GM18508 (cell line): ENCODE results near the gene C11orf68.
A peak's percentile ranks its signal among the peaks of the same experiment; 100 is the strongest.

Experiments
- ATAC-seq: cut with Tn5 transposase; IDR thresholded peaks from one replicate; pipeline ENCODE4 v1.9.1; 2021; ENCODE audit warnings: moderate number of reproducible peaks; ENCODE audit not compliant: insufficient read depth, unreplicated experiment

The C11orf68 gene

DNA sequence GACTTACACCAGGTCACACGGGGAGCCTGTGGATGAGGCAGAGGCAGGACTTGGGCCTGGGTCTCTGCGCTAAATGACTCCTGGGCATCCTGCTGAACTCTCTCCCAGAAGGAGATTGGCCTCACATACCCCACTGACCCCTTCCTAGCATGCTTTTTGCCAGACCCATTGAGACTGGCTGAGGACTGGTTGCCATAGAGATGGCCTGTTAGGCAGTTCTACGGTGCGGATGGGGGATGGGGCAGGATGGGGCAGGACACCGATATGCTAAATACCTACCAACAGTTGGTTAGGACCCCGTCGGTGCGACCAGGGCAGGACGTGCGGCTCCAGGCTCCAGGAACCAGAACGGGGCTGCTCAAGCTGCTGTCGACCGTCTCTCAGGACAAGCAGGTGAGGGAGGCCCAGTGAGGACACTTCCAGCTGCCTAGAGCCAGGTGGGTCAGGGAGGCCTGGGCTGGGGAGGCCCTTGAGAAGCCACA is 26.6 kb upstream of the C11orf68 start, which contains the start of gene TSGA10IP:
Gene TSGA10IP, plus strand, starts transcription at position 51 of the 482 bp plus-strand sequence. Its CDS starts 196 bp downstream, at position 247.
- ATAC-seq: no peak

DNA sequence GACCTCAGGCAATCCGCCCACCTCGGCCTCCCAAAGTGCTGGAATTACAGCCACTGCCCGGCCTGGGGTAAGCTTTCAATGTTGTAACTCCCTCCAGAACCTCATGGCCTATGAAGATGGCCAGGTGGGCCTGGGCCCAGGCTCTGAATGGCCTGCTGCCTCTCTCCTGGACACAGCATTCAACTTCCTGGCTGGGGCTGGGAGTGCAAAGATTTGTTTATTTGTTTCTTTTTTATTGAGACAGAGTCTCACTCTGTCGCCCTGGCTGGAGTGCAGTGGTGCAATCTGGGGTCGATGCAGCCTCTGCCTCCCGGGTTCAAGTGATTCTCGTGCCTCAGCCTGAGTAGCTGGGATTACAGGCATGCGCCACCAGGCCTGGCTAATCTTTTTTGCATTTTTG is 25.9 kb upstream of the C11orf68 start:
- no peak for ATAC-seq

DNA sequence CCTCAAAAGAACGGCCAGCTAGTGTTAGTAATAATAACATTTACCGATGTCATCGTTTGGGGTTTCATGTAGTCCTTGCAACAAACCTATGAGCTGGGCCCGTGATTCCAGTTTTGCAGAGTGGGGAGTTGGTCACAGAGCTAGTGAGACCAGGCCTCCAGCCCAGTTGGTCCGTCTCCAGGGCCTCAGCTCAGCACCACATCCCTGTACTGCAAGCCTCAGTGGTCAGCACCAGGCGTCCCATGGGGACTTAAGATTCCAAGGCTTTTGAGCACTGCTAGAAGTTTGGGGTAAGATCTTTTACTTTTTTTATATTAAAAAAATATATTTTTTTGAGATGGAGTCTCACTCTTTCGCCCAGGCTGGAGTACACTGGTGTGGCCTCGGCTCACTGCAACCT is 25.3 kb upstream of the C11orf68 start:
- ATAC-seq: no peak

DNA sequence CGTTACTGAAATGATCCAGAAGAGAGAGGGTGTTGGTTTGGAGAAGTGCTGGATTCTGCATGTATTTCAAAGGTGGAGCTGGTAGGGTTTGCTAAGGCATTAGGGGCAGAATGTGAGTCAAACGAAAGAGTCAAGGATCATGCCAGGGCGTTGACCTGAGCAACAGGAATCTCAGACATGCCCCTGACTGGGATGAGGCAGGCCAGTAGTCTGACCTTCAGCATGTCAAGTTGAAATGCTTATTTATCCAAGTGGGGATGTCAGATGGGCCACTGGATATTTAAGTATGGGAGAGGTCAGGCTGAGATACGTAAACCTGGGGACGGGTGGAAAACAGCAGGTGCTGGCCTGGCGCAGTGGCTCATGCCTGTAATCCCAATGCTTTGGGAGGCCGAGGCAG is 23.7 kb upstream of the C11orf68 start:
- ATAC-seq: no peak

DNA sequence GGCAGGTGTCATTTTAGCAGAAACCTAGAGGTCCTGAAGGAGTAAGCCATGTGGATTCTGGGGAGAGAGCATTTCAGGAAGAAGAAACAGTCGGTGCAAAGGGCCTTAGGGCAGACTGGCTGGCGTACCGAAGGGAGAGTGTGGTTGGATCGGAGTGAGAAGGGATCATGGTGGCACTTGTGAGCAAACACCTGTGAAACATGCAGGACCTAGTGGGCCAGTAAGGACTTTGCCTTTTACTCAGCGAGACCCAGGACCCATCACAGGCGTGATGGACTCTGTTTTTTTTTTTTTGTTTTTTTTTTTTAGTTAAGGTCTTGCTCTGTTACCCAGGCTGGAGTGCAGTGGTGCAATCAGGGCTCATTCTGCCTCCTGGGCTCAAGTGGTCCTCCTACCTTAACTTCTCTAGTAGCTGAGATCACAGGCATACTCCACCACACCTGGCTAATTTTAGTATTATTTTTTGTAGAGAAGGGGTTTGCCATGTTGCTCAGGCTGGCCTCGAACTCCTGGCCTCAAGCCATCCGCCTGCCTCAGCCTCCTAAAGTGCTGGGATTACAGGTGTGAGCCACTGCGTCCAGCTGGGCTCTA is 23.0 kb upstream of the C11orf68 start:
- ATAC-seq: no peak

DNA sequence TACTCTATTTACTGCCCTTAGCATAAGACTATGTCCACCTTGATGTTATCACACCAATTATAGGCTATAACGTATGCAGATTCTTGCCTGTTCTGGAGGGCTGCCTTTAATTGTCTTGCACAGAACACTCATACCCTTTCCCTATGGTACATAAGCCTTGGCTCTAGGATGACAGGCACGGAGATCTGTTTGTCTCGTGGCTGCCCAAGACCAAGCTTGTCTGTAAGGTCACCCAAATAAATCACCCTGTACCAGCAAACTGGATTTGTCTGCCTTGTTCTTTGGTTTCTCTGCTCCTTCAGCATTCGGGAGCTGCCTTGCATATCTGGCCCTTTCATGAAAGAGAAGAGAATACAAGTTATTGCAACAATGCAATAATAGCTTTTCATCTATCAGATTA is 18.9 kb upstream of the C11orf68 start:
- ATAC-seq: no peak

DNA sequence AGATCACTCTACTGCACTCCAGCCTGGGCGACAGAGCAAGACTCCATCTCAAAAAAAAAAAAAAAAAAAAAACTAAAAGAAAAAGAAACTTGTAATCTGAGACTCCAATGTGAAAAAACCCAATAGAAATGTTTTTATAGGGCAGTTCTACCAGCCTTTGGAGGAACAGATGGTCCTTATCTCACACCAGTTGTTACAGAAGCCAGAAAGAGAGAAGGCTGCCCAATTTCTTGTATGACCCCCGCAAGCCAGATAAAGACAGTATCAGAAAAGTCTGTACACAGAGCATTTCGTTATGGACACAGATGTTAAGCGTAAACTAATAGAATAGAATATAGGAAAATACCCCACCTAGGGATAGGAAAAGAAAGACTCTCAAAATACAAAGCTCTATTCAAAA is 15.2 kb upstream of the C11orf68 start:
- no peak for ATAC-seq

DNA sequence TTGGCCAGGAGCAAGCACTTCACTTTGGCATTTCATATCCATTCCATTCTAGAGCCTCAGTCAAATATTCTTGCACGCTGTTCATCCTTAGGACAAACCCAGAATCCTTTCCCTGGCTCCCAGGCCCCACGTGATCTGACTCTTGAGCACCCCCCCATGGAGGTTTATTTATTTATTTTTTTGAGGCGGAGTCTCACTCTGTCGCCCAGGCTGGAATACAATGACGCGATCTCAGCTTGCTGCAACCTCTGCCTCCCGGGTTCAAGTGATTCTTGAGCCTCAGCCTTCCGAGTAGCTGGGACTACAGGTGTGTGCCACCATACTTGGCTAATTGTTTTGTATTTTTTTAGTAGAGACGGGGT is 13.7 kb upstream of the C11orf68 start:
- no peak for ATAC-seq

DNA sequence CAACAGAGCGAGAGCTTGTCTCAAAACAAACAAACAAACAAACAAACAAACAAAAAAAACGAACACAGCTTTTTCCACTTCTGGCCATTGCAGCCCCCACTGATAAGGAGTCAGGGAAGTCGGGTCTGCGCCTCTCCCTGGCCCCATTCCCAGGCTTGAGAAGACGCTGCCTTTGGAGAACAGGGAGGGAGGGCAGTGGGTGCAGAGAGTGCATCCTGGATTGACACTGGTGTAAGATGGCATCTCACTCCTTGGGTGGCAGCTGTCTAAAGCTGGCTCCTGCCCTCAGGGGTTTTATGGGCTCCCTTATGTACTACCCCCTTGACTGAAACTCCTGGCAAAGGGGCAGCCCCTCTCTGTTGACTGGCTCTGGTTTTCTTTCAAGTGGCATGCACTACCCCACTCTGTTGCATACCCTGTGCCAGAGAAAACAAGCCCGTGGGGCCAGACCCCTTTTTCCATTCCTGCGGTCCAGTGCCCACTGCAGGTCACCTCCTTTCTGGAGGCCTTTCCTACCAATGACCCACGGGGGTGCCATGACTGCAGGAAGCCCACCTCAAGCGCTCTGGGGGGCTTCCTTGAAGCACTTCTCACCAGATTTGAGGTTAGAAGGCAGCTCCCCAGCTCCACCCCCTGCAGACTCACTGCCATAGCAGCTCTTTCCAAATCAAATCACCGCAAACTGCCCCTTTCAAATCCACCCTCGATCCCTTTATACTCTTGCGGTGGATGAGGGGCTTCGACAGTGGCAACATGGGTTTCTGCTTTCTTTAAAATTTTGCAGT is 13.1 kb upstream of the C11orf68 start:
- no peak for ATAC-seq

DNA sequence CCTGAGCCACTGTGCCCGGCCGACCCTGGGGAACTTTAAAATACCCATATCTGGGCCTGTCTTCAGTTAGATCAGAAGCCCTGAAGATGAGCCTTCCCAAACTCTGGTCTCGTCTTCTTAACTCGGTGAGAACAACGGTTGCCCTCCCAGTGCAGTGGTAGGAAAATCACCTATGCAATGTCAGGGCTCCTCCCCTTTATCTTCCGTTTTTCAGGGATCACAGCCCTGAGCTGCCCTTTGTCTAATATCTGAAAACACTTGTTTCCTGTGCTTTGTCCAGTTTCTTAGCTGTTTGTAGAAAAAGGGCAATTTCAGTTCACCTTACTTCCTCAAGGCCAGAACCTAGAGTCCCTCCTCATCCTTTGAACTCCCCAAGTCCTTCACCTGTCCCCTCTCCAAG is 9.8 kb upstream of the C11orf68 start:
- no peak for ATAC-seq

DNA sequence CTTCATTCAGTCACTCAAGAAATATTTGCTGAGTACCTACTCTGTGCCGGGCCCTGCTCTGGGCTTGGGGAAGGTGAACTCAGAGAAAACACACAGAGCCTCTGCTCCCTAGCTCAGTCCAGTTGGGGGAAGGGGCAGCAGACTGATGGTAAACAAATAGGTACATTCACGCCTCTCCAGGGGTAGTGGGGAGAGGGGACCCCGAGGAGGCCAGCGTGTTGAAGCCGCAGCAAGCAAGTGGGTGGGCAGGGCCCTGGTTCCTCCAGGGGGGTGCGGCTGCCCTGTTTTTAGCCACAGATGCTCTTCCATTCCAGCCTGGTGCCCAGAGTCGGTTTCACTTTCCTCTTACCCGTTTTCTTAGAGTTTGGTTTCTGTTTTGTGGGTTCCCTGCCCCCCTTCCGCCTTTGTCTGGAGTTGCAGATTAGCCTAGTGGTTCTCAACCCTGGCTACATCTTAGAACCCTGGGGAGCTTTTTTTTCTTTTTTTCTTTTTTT is 9.1 kb upstream of the C11orf68 start:
- no peak for ATAC-seq

DNA sequence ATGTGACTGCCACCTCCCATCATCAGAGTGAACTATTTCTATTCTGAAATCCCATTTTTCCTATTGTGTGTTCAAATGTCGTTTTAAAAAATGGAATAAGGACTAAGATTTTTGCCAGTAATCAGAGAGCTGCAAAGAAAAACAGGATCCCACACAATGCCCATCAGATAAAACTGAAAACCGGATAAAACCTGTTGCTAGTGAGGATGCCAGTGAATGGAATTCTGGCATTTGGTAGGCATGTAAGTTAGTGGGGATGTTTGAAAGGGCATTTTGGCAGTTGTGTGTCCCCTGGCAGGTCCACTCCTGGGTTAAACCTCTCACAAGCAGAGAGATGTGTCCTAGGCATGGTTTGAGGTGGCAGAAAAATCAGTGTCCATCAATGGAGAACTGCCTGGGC is 6.5 kb upstream of the C11orf68 start:
- no peak for ATAC-seq

DNA sequence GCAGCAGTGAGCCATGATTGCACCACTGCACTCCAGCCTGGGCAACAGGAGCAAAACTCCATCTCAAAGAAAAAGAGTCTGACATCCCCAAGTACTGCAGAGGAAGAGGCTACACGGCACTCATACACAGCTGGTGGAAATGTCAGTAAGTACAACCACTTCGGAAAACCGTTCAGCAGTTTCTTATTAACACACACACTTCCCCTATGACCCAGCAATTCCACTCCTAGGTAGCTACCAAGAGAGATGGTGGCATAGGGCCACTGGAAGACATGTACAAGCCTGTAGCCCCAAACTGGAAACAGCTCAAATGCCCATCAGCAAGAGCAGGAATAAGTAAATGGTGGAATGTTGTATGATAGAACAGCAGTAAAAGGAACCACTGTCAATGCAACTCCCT is 3.7 kb upstream of the C11orf68 start:
- no peak for ATAC-seq

DNA sequence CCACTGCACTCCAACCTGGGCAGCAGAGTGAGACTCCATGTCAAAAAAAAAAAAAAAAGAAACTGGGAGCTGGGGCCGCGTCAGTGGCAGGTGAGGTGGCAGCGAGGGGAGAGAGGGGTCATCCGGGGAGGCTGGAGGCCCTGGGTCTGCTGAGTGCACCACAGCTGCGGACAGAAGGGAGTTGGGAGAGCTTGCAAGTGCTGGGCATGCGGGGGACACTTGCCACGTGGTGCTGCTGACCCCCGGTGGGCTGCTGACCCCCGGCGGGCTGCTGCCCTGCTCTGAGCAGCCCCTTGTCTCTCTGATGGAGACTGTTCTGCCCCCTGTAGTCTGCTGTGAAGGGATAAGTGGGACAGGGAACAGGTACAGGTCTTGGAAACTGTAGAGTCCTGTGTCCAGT is 3.0 kb upstream of the C11orf68 start:
- no peak for ATAC-seq

DNA sequence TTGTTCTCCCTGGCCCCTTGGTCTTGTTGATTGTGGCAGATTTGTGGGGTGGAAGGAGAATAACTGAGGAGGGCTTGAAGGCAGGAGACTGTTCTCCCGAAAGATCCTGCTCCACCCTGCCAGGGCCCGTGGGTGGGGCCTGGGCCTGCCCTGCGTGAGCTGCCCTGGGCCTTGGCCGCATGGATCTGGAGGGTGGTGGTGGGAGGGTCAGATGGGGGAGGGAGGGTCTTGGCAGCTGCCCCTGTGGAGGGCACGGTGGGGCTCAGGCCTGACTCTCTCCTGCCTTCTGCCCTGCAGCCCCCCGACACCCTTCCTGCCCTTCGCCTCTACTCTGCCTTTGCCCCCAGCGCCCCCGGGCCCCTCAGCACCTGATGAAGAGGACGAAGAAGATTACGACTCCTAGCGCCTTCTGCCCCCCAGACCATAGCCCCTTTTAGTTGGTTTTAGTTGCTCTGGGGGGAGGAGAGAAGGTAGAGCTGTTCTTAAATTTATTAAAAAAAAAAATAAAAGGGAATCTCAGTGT is 2.2 kb upstream of the C11orf68 start:
- ATAC-seq: no peak

DNA sequence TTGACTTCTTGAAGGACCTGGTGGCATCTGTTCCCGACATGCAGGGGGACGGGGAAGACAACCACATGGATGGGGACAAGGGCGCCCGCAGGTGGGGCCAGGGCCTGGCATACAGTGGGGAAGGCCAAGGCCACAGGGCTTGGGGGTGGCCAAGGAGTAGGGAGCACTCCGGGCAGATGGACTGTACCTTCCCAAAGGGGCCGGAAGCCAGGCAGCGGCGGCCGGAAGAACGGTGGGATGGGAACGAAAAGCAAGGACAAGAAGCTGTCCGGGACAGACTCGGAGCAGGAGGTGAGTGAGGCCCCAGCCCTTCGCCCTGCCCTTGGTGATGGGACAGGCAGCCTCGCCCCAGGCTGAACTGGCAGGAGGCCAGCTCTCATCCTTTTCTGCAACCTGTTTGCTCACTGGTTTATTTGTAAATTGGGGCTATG is 1.5 kb upstream of the C11orf68 start:
- no peak for ATAC-seq

DNA sequence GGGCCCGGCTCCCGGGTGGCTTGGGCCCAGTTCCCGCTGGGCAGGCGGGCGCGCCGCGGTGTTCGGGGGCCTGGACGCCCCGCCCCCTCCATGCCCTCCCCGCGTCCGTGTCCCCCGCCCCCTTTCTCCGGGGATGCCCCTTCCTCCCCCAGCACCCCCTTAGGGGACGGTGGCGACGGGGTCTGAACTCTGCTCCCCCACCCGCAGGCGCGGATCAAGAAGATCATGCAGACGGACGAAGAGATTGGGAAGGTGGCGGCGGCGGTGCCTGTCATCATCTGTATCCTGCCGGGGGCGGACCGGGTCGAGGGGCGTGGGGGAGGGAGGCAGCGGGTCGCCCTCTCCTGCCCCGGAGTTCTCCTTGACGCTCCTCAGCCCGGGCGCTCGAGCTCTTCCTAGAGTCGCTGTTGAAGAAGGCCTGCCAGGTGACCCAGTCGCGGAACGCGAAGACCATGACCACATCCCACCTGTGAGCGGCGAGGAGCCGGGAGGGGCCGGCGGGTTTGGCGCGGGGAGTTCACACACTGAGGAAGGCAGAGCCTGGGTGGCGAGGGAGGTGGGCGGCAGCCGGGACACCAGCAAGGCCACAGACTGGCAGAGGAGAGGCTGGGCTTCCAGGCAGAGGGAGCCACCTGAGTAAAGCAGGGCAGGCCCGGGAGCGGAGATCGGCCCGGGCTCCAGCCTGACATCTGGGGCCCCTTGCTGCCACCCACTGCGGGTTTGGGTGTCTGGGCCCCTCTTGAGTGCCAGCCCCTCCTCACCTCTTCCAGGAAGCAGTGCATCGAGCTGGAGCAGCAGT is 910 bp upstream of the C11orf68 start:
- ATAC-seq: peak; percentile 23

DNA sequence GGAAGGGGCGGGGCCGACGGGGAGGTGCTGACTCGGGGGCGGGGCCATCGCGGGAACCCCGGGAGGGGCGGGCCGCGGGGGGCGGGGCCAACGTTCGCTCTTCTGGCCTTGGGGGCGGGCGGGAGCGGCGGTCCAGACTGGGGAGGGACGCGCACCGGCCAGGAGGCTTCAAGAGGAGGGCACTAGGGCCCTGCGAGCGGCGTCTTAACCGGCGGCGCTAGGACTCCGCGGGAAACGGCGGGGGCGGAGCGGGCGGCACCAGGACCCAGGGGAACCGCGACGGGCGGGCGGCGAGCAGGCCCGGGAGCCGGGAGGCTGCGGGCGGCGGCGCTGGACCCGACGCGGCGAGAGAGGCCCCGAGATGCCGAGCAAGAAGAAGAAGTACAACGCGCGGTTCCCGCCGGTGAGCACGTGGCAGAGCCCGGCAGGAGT is 295 bp upstream of the C11orf68 start, which contains the start of gene DRAP1:
Gene DRAP1, plus strand, starts transcription at position 286 of the 432 bp plus-strand sequence. Its CDS starts 76 bp downstream, at position 362.
- peak; percentile 52 for ATAC-seq

DNA sequence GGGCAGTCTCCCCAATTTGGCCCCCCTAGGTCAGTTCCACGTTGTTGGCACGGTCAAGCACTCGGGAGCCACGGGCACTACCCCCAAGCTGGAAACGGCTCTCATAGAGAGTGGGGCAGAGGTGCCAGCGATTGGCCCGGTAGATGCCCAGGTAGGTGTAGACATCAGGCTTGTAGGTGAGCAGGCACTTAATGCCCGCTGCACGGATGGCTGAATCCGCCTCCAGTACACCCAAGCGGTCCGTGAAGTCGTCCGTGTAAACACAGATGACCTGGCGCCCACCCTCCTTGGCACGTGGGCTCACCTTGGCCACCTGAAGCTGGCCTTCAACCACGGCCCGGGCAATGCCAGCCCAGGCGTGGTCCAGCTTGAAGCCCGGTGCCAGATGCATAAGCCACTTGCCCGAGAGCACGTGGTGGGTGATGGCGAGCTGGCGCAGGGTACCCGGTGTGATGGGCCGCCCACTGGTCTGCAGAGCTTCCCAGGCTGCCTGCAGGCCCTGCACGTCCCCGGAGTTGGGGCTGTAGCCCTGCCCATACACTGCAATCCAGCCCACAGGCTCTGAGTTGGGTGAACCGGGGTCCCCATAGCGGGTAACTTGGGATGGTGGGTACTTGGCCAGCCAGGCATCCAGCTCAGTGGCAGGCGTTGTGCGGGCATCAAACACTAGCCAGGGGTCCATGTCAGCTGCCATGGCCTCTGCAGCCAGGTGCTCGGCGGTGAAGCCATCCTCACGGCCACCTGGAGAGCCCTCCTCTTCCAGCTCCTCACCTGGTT is 1.2 kb downstream of the C11orf68 start:
- ATAC-seq: no peak

DNA sequence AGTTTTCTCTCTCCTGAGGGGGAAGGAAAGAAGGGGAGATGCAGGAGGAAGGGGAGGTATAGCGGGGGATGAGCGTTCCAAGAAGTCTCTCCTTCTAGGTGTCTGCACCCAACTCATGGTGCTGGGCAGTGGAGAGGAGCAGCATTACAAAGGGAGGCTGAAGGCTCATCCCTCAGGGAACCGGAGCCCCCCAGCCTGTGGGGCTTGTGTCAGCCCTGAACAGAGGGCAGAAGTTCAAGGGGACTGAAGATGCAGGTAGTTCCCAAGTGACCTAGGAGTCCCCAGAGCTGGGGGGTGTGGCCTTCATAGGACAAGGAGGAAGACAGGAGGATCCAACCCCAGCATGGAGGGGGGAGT is 1.8 kb downstream of the C11orf68 start:
- ATAC-seq: no peak
